DMS153 treated with DMSO at 0.1 percent for 48 hours (cell line): ENCODE results near the gene CLCNKB.

Experiments
- DNase-seq: peaks from one replicate; lab custom pipeline; 2025; ENCODE audit not compliant: unreplicated experiment; lab: John Stamatoyannopoulos, UW

The CLCNKB gene

GRCh38 chr1:16091296-16091695 lies 47.7 kb downstream of the CLCNKB start:
- DNase-seq: no peak

DNA sequence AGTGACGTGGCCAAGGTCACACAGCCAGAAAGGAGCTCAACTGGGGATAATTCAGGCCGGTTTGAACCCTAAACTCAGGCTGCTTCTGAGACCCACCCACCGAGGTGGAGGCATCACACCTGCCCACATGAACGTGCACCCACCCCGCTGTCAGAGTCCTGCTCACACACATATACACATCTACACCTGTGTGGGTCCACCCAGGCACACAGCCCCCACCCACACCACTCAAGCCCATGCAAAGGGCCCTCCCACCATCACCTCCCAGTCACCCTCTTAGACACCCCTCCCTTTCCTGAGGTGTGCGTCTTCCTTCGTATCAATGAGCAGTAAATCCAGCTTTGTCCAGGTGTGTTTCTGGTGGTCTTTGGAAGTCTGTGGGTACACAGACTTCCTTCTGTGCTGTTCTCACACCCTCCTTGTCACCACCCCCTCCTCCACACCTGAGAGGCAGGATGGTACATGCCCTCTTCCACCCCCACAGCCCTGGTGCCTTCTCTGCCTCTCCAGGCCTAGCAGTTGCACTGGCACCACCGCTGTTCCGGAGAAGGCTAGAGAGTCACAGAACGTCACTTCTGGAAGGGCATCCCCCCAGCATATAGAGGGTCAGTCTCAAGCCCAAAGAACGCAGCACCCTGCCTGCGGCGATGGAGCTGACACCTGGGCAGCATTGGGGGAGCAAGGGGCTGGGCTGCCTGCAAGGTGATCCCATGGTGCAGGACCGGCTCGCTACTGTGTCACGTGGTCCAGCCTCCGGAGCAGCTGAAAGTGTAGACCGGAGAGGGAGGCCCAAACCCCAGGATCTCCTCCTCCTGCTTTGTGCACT lies 48.7 kb downstream of the CLCNKB start:
- no peak for DNase-seq

DNA sequence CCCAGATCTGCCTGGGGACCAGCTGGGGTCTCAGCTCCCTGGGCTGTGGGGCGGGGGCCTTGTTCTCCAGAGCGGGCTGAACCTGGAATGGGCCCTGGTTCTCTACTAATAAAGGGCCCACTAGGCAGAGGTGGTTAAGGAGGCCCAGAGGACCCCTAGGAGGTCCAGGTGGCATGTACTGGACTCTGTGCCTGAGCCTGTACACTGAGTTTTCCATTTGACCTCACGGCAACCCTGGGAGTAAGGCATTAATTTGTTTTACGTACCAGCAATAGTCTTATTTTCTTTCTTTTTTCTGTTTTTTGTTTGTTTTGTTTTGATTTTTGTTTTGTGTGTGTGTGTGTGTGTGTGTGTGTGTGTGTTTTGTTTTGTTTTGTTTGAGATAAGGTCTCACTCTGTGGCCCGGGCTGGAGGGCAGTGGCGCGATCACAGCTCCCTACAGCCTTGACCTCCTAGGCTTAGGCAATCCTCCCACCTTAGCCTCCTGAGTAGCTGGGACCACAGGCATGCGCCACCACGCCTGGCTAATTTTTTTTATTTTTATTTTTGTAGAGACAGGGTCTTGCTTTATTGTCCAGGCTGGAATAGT lies 49.4 kb downstream of the CLCNKB start:
- DNase-seq: no peak

DNA sequence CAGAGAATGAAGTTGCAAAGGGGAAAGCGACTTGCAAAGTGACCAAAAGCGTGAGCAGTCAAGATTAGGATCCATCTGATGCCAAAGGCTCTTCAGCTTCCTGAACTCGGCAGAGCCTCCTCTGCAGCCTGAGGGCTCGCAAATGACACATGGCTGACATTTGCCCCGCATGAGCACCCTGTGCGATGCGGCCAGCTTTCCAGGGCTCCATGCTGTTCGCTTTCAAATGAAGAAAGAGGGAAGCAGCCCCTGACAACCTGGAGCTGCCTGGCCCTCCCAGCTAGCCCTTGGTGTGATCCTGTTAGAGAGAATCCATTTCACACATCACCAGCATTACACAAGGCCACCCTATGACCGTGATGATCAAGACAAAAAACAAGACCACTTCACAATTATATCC lies 50.0 kb downstream of the CLCNKB start:
- no peak for DNase-seq

GRCh38 chr1:16094453-16095158 lies 51.0 kb downstream of the CLCNKB start:
- no peak for DNase-seq

DNA sequence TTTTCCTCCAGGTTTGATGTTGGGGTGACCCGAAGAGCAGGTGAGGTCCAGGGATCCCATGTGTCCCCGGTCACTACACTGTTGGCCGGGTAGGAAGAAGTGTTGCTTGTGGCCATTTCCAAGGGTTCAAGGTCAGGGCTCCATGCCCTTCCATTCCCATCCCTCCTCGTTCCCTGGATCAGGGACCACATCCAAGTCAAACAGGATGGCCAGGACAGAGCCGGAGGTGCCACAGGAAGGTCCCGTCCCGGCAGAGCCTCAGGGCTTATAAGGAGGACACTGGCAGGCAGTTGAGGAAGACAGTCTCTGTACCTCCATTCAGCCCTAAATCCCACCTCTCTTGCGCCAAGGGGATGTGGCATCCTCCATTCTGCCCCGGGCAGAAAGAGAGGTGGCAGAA lies 51.9 kb downstream of the CLCNKB start:
- DNase-seq: no peak

- DNase-seq: no peak
Measured at GRCh38 chr1:16099412-16099811, 55.8 kb downstream of the CLCNKB start.

GRCh38 chr1:16101623-16102022 lies 58.0 kb downstream of the CLCNKB start:
- no peak for DNase-seq
